H9 (cell line): ENCODE measurements around the gene NANOS1. TPM values are rescaled to one million over a fixed set of nuclear protein-coding genes. Genes with fewer than 3 reads are reported as not detected.

Experiments
- DNase-seq: peaks from one replicate; pipeline ENCODE4 v3.0.0-alpha.2; 2017
- H2AFZ ChIP-seq: one replicate; pipeline ENCODE4 v1.6.1; 2013; ENCODE audit warnings: mild to moderate bottlenecking, low read length, control low read depth, moderate library complexity
- H2AK5ac ChIP-seq: 2 replicates; pipeline ENCODE4 v1.6.1; 2013; ENCODE audit warnings: low read length, control low read depth, mixed read lengths; ENCODE audit not compliant: insufficient read length
- H2BK120ac ChIP-seq: one replicate; pipeline ENCODE4 v1.6.1; 2013; ENCODE audit warnings: low read depth, mild to moderate bottlenecking, low read length, control low read depth, inconsistent platforms; ENCODE audit not compliant: poor library complexity, severe bottlenecking
- H2BK12ac ChIP-seq: 2 replicates; pipeline ENCODE4 v1.6.1; 2013; ENCODE audit warnings: low read length, control low read depth, mixed read lengths, low read depth; ENCODE audit not compliant: insufficient read length
- H2BK15ac ChIP-seq: 2 replicates; pipeline ENCODE4 v1.6.1; 2013; ENCODE audit warnings: low read depth, low read length, control low read depth
- H2BK20ac ChIP-seq: one replicate; pipeline ENCODE4 v1.6.1; 2013; ENCODE audit warnings: low read depth, mild to moderate bottlenecking, low read length, control low read depth, inconsistent platforms; ENCODE audit not compliant: poor library complexity, severe bottlenecking
- H2BK5ac ChIP-seq: 2 replicates; pipeline ENCODE4 v1.6.1; 2013; ENCODE audit warnings: low read length, control low read depth, mixed read lengths; ENCODE audit not compliant: insufficient read length
- H3K14ac ChIP-seq: 2 replicates; pipeline ENCODE4 v1.6.1; 2013; ENCODE audit warnings: low read length, control low read depth; ENCODE audit not compliant: insufficient read depth
- H3K18ac ChIP-seq: 2 replicates; pipeline ENCODE4 v1.6.1; 2013; ENCODE audit warnings: low read depth, mild to moderate bottlenecking, mixed read lengths, low read length, control low read depth; ENCODE audit not compliant: insufficient read length
- H3K23ac ChIP-seq: 2 replicates; pipeline ENCODE4 v1.6.1; 2013; ENCODE audit warnings: low read length, control low read depth, mixed read lengths, low read depth; ENCODE audit not compliant: insufficient read length
- H3K23me2 ChIP-seq: 2 replicates; pipeline ENCODE4 v1.6.1; 2013; ENCODE audit warnings: low read depth, mild to moderate bottlenecking, mixed read lengths, low read length, control low read depth; ENCODE audit not compliant: insufficient read length, poor library complexity, severe bottlenecking
- H3K27ac ChIP-seq: 2 replicates; pipeline ENCODE4 v1.5.1; 2013; ENCODE audit warnings: low read length, control low read depth, mixed read lengths, low read depth; ENCODE audit not compliant: insufficient read length
- H3K27me3 ChIP-seq: 2 replicates; pipeline ENCODE4 v1.6.1; 2013; ENCODE audit warnings: low read length, control low read depth, inconsistent platforms; ENCODE audit not compliant: insufficient read depth
- H3K4ac ChIP-seq: 2 replicates; pipeline ENCODE4 v1.6.1; 2013; ENCODE audit warnings: low read depth, mild to moderate bottlenecking, control low read depth, inconsistent platforms, low read length, moderate library complexity
- H3K4me1 ChIP-seq: 2 replicates; pipeline ENCODE4 v1.6.1; 2013; ENCODE audit warnings: low read length, control low read depth, inconsistent platforms; ENCODE audit not compliant: insufficient read depth
- H3K4me2 ChIP-seq: 2 replicates; pipeline ENCODE4 v1.6.1; 2013; ENCODE audit warnings: low read length, control low read depth, mixed read lengths; ENCODE audit not compliant: insufficient read length, insufficient read depth
- H3K56ac ChIP-seq: 2 replicates; pipeline ENCODE4 v1.6.1; 2013; ENCODE audit warnings: low read depth, mild to moderate bottlenecking, mixed read lengths, low read length, control low read depth; ENCODE audit not compliant: insufficient read length
- H3K79me1 ChIP-seq: 2 replicates; pipeline ENCODE4 v1.6.1; 2013; ENCODE audit warnings: low read depth, mild to moderate bottlenecking, moderate library complexity, low read length, control low read depth, inconsistent platforms; ENCODE audit not compliant: insufficient read depth, poor library complexity, severe bottlenecking
- H3K79me2 ChIP-seq: 2 replicates; pipeline ENCODE4 v1.6.1; 2013; ENCODE audit warnings: low read length, control low read depth, inconsistent platforms; ENCODE audit not compliant: insufficient read depth
- H3K9ac ChIP-seq: 2 replicates; pipeline ENCODE4 v1.6.1; 2013; ENCODE audit warnings: low read length, control low read depth, mixed read lengths; ENCODE audit not compliant: insufficient read length; ENCODE audit errors: extremely low read depth
- H3K9me3 ChIP-seq: one replicate; pipeline ENCODE4 v1.6.1; 2013; ENCODE audit warnings: low read depth, low read length, inconsistent platforms; ENCODE audit not compliant: control insufficient read depth
- H3T11ph ChIP-seq: one replicate; pipeline ENCODE4 v1.6.1; 2013; ENCODE audit warnings: mild to moderate bottlenecking, low read length, control low read depth, inconsistent platforms
- H4K20me1 ChIP-seq: one replicate; pipeline ENCODE4 v1.6.1; 2013; ENCODE audit not compliant: control insufficient read depth, insufficient read length, insufficient read depth
- H4K5ac ChIP-seq: 2 replicates; pipeline ENCODE4 v1.6.1; 2013; ENCODE audit warnings: low read depth, mild to moderate bottlenecking, mixed read lengths, low read length, control low read depth; ENCODE audit not compliant: insufficient read length
- H4K8ac ChIP-seq: replicated peaks from 2 replicates; pipeline ENCODE4 v1.6.1; 2013; ENCODE audit warnings: low read length, control low read depth, mixed read lengths, low read depth; ENCODE audit not compliant: insufficient read length
- H4K91ac ChIP-seq: 2 replicates; pipeline ENCODE4 v1.6.1; 2013; ENCODE audit warnings: low read depth, mild to moderate bottlenecking, moderate library complexity, mixed read lengths, low read length, control low read depth; ENCODE audit not compliant: insufficient read length
- H3K27ac Mint-ChIP-seq, 3 experiments: 2 replicates in 2 of 3; 3 replicates in 1 of 3; pipeline ENCODE4 v1.8.0; 2020 to 2021; ENCODE audit warnings: mixed read lengths in 3 of 3, mild to moderate bottlenecking in 1 of 3, moderate library complexity in 1 of 3
- H3K27me3 Mint-ChIP-seq: 2 replicates; pipeline ENCODE4 v1.8.0; 2021; ENCODE audit warnings: low read depth, mild to moderate bottlenecking, moderate library complexity, mixed read lengths
- H3K36me3 Mint-ChIP-seq, 3 experiments: 2 replicates in 2 of 3; 3 replicates in 1 of 3; pipeline ENCODE4 v1.8.0; 2020 to 2021; ENCODE audit warnings: low read depth in 3 of 3, mixed read lengths in 3 of 3; ENCODE audit not compliant: insufficient read depth in 1 of 3
- H3K4me1 Mint-ChIP-seq, 2 experiments: 2 replicates each; pipeline ENCODE4 v1.8.0; 2020; ENCODE audit warnings: mixed read lengths in 2 of 2
- H3K4me3 Mint-ChIP-seq, 2 experiments: 2 replicates in 1 of 2; 3 replicates in 1 of 2; pipeline ENCODE4 v1.8.0; 2020 to 2021; ENCODE audit warnings: mild to moderate bottlenecking in 2 of 2, mixed read lengths in 2 of 2, moderate library complexity in 1 of 2
- H3K9me3 Mint-ChIP-seq, 2 experiments: 2 replicates in 1 of 2; 3 replicates in 1 of 2; pipeline ENCODE4 v1.8.0; 2020; ENCODE audit warnings: mild to moderate bottlenecking in 2 of 2, mixed read lengths in 2 of 2, moderate library complexity in 1 of 2
- WGBS: extraction: QIAGEN DNeasy Blood & Tissue Kit; methylation state at CpG from one replicate; pipeline ENCODE4 v1.1.7; 2013; ENCODE audit warnings: missing lambda C conversion rate, low lambda C conversion rate, mixed read lengths; ENCODE audit not compliant: insufficient read length; ENCODE audit errors: extremely low coverage; 5-methylcytosine and 5-hydroxymethylcytosine counted together
- total RNA-seq: library from RNA; stranded (reverse); gene quantifications from 2 replicates; pipeline ENCODE4 v1.2.1, GENCODE V29; 2021
- TF ChIP-seq, protein P1 (sequence below): fragments of 200-600 bp; sonication (generic); conservative IDR thresholded peaks from 3 replicates; pipeline ENCODE4 v1.8.0; 2021; ENCODE audit warnings: antibody characterized with exemption, mild to moderate bottlenecking

NANOS1 gene
- total RNA-seq, 1 experiment from 2014 or later = 4.5 TPM

DNA sequence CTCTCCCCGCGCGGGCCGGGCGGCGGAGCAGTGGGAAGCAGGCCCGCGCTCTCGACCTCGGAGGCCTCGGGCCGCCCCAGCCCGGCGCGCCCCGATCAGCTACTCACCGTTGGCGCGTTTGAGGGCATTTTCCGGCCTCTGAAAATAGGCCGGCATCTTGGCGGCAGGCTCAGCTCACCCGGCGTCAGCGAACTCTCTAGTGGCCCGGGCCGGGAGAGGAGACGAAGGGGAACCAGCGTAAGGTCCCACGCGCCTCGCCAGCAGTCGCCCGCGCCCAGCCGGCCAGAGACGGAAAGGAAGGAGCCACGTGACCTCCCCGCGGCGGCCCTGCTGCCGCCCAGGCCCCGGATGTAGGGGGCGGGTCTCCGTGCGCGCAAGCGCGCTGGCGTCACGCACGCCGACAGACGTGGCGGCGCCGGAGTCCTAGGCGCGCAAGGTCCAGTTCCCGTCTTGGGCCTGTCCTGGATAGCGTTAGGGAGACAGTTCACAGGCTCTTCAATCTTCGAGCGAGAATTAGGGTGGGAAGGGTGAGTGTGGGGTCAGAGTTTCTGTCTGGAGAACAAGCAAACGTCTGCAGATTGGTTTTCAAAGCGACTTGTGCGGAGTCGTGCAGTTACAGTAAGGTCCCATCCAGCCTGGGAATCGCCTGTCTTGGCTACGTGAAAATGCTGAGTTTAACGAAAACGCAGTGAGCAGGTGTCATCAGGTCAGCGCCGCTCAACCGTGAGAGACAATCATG is 51.2 kb downstream of the NANOS1 start, which contains the start of gene EIF3A:
TSS of gene EIF3A (minus strand) at position 297 of the 739 bp plus-strand sequence. CDS start at position 156, 141 bp downstream.
- Histone ChIP-seq H3K9me3 (no peaks in the 10 kb centered on the region), H3K23ac (no peak within 1 kb of the TSS), H2AFZ (peak within 1 kb of the TSS; percentile 4), H3K9ac (peak within 1 kb of the TSS; percentile 95), H4K8ac (peak within 1 kb of the TSS; percentile 27), H3K56ac (peak within 1 kb of the TSS; percentile 37), H3T11ph (no peak within 1 kb of the TSS), H3K4me2 (peak within 1 kb of the TSS; percentile 98), H3K18ac (peak within 1 kb of the TSS; percentile 87), H4K91ac (peak within 1 kb of the TSS; percentile 53), H2BK120ac (no peak within 1 kb of the TSS), H3K4me1 (no peaks in the 10 kb centered on the region), H2AK5ac (no peak within 1 kb of the TSS), H2BK20ac (no peak within 1 kb of the TSS), H2BK15ac (no peak within 1 kb of the TSS), H2BK12ac (no peak within 1 kb of the TSS), H3K4ac (peak within 1 kb of the TSS; percentile 59; the same call in 1 of the 2 replicates), H3K14ac (peak within 1 kb of the TSS; percentile 93), H2BK5ac (peak within 1 kb of the TSS; percentile 66), H3K79me1 (no peaks in the 10 kb centered on the region), H3K27me3 (no peaks in the 10 kb centered on the region), H3K23me2 (peaks cover 5% of the 10 kb centered on the region), H4K5ac (peak within 1 kb of the TSS; percentile 46), H4K20me1 (no peaks in the 10 kb centered on the region), H3K79me2 (peaks cover 44% of the 10 kb centered on the region), H3K27ac (peak within 1 kb of the TSS; percentile 91)
- Mint-ChIP-seq H3K27me3 (no peaks in the 10 kb centered on the region), H3K4me3 (peak within 1 kb of the TSS; percentile 94 to 99), H3K9me3 (peaks cover 0 to 2% of the 10 kb centered on the region in 2 experiments; a peak in 2 of 5 replicates), H3K4me1 (peaks cover 20 to 25% of the 10 kb centered on the region in 2 experiments), H3K27ac (peak within 1 kb of the TSS; percentile 98 to 99 (median 99)), H3K36me3 (peaks cover 18 to 32% (median 20%) of the 10 kb centered on the region in 3 experiments)
- WGBS = no CpG with 5 or more reads among the region's 74 CpGs
- TF ChIP-seq, protein P1, sequence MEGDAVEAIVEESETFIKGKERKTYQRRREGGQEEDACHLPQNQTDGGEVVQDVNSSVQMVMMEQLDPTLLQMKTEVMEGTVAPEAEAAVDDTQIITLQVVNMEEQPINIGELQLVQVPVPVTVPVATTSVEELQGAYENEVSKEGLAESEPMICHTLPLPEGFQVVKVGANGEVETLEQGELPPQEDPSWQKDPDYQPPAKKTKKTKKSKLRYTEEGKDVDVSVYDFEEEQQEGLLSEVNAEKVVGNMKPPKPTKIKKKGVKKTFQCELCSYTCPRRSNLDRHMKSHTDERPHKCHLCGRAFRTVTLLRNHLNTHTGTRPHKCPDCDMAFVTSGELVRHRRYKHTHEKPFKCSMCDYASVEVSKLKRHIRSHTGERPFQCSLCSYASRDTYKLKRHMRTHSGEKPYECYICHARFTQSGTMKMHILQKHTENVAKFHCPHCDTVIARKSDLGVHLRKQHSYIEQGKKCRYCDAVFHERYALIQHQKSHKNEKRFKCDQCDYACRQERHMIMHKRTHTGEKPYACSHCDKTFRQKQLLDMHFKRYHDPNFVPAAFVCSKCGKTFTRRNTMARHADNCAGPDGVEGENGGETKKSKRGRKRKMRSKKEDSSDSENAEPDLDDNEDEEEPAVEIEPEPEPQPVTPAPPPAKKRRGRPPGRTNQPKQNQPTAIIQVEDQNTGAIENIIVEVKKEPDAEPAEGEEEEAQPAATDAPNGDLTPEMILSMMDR = no peak
- peak; percentile 93 for DNase-seq

Other genes starting within 250 kb of the NANOS1 start
- gene EIF3A, start 51.1 kb downstream of the NANOS1 start, total RNA-seq = 206 TPM in 2 replicates
- gene DENND10, start 74.4 kb downstream of the NANOS1 start, total RNA-seq = 62.7 and 63.2 TPM in 2 replicates
- gene SFXN4, start 136.0 kb downstream of the NANOS1 start, total RNA-seq = 21.9 and 24.9 TPM in 2 replicates
- 181 TPM in 2 replicates for gene PRDX3, start 149.1 kb downstream of the NANOS1 start, total RNA-seq
- 1.1 and 1.2 TPM in 2 replicates for gene GRK5, start 177.9 kb downstream of the NANOS1 start, total RNA-seq